HFF-Myc (cell line): ENCODE results near the gene PLXNC1.

ENCODE experiments used
- DNase-seq: peaks from one replicate; pipeline ENCODE4 v3.0.0-alpha.2; 2011; ENCODE audit warnings: low read depth; ENCODE audit errors: extremely low read depth
- H3K4me3 ChIP-seq: replicated peaks from 2 replicates; pipeline ENCODE4 v1.5.1; 2011; ENCODE audit warnings: low read depth, mild to moderate bottlenecking, control low read depth, low read length
- CTCF ChIP-seq: IDR thresholded peaks from 2 replicates; pipeline ENCODE4 v1.5.1; 2012; ENCODE audit warnings: mild to moderate bottlenecking, low read depth, low read length, control low read depth; ENCODE audit errors: missing control alignments

The PLXNC1 gene

DNA sequence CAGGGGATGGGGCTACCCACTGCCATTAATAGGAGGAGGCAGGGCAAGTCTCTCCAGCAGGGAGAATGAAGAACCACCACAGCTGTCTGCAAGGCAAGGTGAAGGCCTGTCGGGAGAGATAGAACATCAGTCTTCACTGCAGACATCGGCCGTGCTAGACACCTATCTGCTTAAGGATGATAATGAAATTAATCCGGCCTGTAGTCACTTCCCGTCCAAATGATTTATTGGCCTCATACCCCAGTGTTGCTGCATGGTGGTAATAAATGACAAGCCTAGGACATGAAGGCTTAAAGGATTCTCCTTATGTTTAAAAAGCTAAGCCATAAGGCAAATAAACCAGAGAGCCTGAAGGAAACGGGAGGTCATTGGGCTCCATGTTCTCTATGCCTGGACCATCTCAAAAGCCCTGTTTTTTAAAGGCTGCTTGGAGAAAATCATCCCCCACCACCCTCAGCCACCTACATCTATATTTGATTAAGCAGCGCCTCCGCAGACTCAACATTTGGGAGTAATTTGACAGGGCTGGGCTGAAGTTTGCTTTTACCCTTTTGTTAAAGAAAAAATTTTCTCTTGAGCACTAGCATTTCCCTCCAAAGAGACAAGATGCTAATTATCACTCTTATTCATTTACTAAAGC, 137.7 kb downstream of the PLXNC1 start:
- no peak overlapping the region for H3K4me3 ChIP-seq
- no peak for DNase-seq
- no peak for TF ChIP-seq CTCF

DNA sequence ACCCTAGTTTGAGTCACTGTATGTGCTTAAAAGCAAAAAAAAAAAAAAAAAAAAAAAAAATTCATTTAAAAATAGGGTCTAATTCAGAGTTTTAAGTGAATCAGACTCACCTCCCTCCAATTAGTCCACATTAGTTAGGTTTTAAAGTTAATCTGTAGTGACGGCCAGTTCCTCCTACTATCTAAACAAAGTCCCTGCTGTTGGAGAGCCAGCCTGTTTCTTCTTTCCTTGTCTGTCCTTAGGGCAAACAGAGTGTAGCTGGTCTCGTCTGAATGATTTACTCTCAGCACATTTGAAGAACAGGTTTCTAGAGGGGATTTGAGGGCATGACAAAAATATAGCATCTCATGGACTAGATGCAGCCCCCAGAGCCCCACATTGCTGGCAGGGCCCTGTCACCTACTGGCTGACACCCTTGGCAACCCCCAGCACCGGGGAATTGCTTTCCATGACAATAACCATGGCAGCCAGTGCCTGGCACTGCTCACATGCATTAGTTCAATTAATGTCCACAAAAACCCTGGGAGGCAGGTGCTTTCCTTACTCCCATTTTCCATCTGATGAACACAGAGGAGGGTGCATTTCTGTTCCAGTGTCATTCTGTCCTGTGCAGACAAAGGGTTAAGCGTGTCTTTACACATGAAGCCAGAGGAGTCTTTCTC, 138.3 kb downstream of the PLXNC1 start:
- DNase-seq, result no peak
- TF ChIP-seq CTCF, result no peak

DNA sequence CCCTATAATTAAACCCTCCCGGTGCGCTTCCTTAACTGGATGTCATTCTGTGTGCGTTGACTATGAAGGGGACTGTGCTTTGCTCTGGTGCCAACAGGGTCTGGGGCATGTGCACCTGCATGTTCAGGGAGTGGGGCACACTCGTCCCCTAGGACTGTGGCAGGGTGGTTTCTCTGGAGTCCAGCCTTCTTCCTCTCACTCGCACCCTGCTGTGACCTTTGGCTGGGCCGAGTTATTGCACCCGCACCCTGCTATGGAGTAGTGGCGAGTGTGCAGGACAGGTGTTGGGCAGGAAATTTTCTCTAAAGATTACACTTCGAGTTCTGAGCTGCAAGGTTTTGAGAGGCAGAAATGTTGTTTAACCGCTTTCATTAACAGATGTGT, 138.9 kb downstream of the PLXNC1 start:
- H3K4me3 ChIP-seq, result no peak overlapping the region
- TF ChIP-seq CTCF, result no peak
- no peak for DNase-seq

More for the DNA sequence above, 138.3 kb downstream of the PLXNC1 start:
- H3K4me3 ChIP-seq, result no peak overlapping the region

DNA sequence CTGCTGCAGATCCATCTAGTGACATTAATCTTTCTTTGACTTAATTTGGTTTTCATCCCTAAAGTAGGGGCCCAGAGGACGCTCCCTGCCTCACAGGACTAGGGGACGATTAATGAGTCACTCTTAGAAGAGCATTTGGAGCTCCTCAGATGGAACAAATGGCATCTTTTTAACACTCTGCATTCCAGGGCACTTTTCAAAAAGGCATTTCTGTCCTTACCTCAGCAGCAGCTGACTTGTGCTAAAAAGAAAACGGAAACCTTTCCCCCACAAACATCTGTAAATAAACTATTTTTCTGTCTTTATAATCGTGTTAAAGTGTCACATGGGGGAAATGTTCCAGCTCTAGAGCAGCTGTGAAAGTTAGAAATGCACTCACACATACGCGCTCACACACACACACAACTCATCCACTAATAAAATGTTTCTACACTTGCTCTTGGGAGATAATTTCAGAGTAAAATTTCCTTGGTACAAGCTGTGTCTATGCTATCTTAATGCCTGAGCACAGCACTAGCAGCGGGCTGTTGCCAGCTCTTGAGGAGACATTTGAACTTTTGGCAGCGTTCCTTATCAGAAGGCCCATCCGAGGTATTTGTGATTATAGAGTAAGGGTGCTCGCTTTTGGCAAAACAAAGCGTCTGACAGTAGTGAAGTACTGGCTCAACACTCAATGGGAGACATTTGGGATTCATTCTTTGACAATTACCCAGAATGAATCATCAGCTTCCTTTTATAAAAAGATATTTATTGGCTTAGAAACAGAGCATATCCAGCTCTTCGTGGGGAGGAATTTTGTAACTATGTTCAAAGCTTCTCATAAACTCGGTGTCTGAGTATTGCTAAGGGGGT, 141.3 kb downstream of the PLXNC1 start:
- peak; percentile 57 for DNase-seq

GRCh38 chr12:94290353-94290752, 142.0 kb downstream of the PLXNC1 start:
- TF ChIP-seq CTCF, result no peak
- H3K4me3 ChIP-seq, result no peak overlapping the region
- DNase-seq, result no peak

More for the DNA sequence above, 141.3 kb downstream of the PLXNC1 start:
- no peak for TF ChIP-seq CTCF
- H3K4me3 ChIP-seq, result no peak overlapping the region

- DNase-seq, result no peak
- no peak for TF ChIP-seq CTCF
- H3K4me3 ChIP-seq, result no peak overlapping the region
These were observed 148.8 kb downstream of the PLXNC1 start for GRCh38 chr12:94297096-94297699.
